Measurements from ENCODE around the gene SLC30A1. TPM values are rescaled to one million over a fixed set of nuclear protein-coding genes. Genes with fewer than 3 reads are reported as not detected.

Gene SLC30A1
- total RNA-seq, 6 experiments from 2014 or later = 23.6 to 27.5 (median 25.7) TPM

GRCh38 chr1:211598514-211598913 lies 19.6 kb upstream of the SLC30A1 start:
- H3K27ac Mint-ChIP-seq = no peak overlapping the region
- TF ChIP-seq CTCF (IDR thresholded peaks at IDR 0.05) = no peak
- no peak overlapping the region for H3K4me3 Mint-ChIP-seq
- no peaks in the 10 kb centered on the region for H3K36me3 Mint-ChIP-seq (ENCODE audit: low read depth)
- H3K27me3 Mint-ChIP-seq (ENCODE audit: insufficient read depth) = peaks cover 1% of the 10 kb centered on the region
- DNase-seq = no peak
- H3K9me3 Mint-ChIP-seq = no peaks in the 10 kb centered on the region
- peaks cover 35% of the 10 kb centered on the region for H3K4me1 Mint-ChIP-seq (ENCODE audit: low read depth)

- Mint-ChIP-seq H3K27ac (no peak overlapping the region), H3K27me3 (ENCODE audit: insufficient read depth) (peaks cover 1% of the 10 kb centered on the region), H3K9me3 (no peaks in the 10 kb centered on the region), H3K4me3 (no peak overlapping the region), H3K36me3 (ENCODE audit: low read depth) (no peaks in the 10 kb centered on the region), H3K4me1 (ENCODE audit: low read depth) (peaks cover 36% of the 10 kb centered on the region)
- TF ChIP-seq CTCF (IDR thresholded peaks at IDR 0.05) = no peak
- no peak for DNase-seq
These were observed 17.6 kb upstream of the SLC30A1 start for GRCh38 chr1:211596418-211597181.

- Mint-ChIP-seq H3K27ac (no peak overlapping the region), H3K4me3 (no peak overlapping the region), H3K27me3 (ENCODE audit: insufficient read depth) (peaks cover 3% of the 10 kb centered on the region), H3K36me3 (ENCODE audit: low read depth) (no peaks in the 10 kb centered on the region), H3K4me1 (ENCODE audit: low read depth) (peaks cover 42% of the 10 kb centered on the region), H3K9me3 (no peaks in the 10 kb centered on the region)
- no peak for DNase-seq
- no peak for TF ChIP-seq CTCF (IDR thresholded peaks at IDR 0.05)
These were observed 16.5 kb upstream of the SLC30A1 start for GRCh38 chr1:211595419-211595818.

- Mint-ChIP-seq H3K4me3 (peak overlapping the region; percentile 75), H3K36me3 (ENCODE audit: low read depth) (no peaks in the 10 kb centered on the region), H3K27ac (peak overlapping the region; percentile 83), H3K27me3 (ENCODE audit: insufficient read depth) (peaks cover 3% of the 10 kb centered on the region; the same call in 1 of the 2 replicates), H3K4me1 (ENCODE audit: low read depth) (peaks cover 31% of the 10 kb centered on the region), H3K9me3 (no peaks in the 10 kb centered on the region)
- no peak for TF ChIP-seq CTCF (IDR thresholded peaks at IDR 0.05)
- peak; percentile 71 for DNase-seq
These were observed 13.1 kb upstream of the SLC30A1 start for GRCh38 chr1:211591980-211592493.

DNA sequence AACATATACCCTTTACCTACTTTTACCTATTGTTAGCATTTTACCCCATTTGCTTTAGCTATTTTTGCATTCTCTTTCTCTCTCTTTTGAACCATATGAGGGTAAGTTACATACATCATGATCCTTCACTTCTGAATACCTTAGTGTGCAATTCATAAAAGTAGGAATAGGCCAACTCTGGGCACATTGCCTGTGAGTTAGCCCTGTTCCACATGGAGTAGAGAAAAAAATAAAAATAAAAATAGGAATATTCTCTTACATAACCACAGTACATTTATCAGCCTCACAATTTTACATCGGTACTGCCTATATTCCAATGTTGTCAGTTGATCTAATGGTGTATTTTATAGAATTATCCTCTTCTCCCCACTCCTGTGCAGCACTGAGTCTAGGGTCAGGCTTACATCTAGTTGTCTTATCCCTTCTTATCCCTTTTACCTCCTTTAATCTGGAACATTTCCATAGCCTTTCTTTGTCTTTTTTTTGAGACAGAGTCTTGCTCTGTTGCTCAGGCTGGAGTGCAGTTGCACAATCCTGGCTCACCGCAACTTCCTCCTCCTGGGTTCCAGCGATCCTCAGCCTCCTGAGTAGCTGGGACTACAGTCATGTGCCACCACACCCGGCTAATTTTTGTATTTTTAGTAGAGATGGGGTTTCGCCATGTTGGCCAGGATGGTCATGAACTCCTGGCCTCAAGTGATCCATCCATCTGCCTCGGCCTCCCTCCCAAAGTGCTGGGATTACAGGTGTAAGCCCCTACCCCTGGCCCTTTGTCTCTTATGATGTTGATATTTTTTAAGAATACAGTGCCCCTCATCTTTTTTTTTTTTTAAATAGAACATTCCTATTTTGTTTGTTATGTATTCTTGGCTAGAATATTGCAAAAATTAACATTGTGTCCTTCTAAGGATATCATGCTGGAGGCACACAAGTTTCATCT lies 11.1 kb upstream of the SLC30A1 start:
- Mint-ChIP-seq H3K9me3 (no peaks in the 10 kb centered on the region), H3K27me3 (ENCODE audit: insufficient read depth) (peaks cover 1% of the 10 kb centered on the region; the same call in 1 of the 2 replicates), H3K27ac (peak overlapping the region; percentile 45; the same call in 1 of the 2 replicates), H3K4me3 (no peak overlapping the region), H3K36me3 (ENCODE audit: low read depth) (no peaks in the 10 kb centered on the region), H3K4me1 (ENCODE audit: low read depth) (peaks cover 31% of the 10 kb centered on the region)
- no peak for TF ChIP-seq CTCF (IDR thresholded peaks at IDR 0.05)
- DNase-seq = no peak
